GM21576 (cell line): ENCODE measurements around the gene PGLYRP3.
"Not testable (repeated sequence)": the region's sequence is repeated elsewhere in the genome, so short reads cannot be mapped to it uniquely, and the experiment has no call there.

Experiments used
- ATAC-seq: cut with Tn5 transposase; IDR thresholded peaks from one replicate; pipeline ENCODE4 v1.9.1; 2021; ENCODE audit warnings: mild to moderate bottlenecking, moderate library complexity; ENCODE audit not compliant: unreplicated experiment

Gene PGLYRP3

DNA sequence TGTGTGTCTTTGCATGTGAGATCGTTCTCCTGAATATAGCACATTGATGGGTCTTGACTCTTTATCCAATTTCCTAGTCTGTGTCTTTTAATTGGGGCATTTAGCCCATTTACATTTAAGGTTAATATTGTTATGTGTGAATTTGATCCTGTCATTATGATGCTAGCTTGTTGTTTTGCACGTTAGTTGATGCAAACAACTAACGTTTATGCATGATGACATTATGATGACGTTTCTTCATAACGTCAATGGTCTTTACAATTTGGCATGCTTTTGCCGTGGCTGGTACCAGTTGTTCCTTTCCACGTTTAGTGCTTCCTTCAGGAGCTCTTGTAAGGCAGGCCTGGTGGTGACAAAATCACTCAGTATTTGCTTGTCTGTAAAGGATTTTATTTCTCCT, 5.4 kb upstream of the PGLYRP3 start:
- not testable (repeated sequence) for ATAC-seq

DNA sequence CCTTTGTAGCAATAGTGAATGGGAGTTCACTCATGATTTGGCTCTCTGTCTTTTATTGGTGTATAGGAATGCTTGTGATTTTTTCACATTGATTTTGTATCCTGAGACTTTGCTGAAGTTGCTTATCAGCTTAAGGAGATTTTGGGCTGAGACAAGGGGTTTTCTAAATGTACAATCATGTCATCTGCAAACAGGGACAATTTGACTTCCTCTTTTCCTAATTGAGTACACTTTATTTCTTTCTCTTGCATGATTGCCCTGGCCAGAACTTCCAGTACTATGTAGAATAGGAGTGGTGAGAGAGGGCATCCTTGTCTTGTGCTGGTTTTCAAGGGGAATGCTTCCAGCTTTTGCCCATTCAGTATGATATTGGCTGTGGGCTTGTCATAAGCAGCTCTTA, 3.3 kb upstream of the PGLYRP3 start:
- ATAC-seq = not testable (repeated sequence)

DNA sequence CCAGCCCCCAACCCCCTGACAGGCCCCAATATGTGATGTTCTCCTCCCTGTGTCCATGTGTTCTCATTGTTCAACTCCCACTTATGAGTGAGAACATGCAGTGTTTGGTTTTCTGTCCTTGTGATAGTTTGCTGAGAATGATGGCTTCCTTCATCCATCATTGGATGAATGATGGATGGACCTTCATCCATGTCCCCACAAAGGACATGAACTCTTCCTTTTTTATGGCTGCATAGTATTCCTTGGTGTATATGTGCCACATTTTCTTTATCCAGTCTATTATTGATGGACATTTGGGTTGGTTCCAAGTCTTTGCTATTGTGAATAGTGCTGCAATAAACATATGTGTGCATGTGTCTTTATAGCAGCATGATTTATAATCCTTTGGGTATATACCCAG, 1.6 kb upstream of the PGLYRP3 start:
- not testable (repeated sequence) for ATAC-seq

DNA sequence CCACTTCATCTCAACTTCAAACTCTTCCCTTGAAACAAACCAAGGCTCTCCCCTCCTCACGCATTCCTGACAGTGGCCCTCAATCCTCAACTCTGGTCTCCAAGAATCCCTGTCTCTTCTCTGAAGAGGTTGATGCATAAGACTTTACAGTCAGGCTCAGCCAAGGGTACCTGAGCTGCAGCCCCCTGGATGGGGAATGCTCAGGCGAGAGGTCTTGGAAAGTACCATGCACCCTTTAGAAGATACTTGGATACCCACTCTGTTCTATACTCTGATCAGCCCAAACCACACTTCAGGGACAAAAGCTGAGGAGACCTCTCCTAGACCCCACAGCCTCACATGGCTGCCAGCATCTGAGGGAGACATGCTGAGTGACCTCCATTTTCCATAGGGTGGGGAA, 536 bp upstream of the PGLYRP3 start:
- no peak for ATAC-seq

DNA sequence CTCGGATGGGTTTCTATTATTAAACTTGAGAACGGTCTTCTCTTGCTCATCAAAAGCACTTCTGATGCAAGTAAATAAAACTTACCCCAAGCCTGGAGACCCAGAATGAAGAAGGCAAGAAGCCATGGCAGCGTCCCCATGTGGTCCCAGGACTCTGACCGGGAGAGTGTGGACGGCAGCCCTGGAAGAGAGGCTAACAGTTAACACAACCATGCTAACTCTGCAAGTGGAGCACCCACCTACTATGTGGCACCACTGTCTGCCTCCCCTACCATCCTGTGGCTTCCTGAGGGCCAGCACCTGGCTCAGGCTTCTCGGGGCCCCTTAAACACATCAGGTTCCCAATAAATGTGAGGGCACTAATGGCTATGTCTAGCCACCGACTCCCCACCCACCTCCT, 2.2 kb downstream of the PGLYRP3 start:
- ATAC-seq = no peak

DNA sequence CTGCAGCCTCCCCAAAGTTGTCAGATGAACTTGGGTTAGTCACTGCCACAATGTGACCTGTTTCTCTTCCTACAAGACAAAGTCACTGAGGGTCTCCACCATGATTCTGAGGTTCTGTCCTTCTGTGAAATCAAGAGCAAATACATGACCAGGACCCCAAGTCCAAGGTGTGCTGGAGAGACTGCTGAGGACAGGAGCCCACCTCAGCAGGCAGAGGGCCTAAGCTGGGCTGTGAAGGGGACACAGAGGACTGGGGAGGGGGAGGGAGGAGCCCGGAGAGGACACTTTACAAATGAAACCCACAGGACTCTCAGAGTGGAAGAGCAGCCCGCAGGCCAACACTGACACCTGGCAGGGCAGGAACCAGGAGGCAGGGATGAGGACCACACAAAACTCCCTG, 3.3 kb downstream of the PGLYRP3 start:
- ATAC-seq = no peak

DNA sequence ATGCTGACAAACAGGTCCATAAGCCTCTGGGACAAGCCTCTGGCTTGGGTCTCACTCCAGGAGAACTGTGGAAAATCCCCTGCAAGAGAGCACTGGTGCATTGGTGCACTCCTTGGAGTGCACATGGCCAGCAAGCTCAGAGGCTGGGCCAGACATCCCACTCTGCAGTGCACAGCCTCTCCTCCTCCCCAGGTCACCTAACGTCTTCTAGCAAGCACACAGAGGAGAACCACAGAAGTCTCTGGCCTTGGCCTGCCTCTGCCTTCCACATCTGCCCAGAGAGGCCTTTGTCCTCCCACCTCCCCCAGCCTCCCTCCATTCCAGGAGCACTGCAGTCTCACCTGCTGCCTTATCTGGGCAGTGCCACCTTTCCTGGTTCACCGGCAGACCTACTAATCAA, 4.2 kb downstream of the PGLYRP3 start:
- ATAC-seq = no peak

DNA sequence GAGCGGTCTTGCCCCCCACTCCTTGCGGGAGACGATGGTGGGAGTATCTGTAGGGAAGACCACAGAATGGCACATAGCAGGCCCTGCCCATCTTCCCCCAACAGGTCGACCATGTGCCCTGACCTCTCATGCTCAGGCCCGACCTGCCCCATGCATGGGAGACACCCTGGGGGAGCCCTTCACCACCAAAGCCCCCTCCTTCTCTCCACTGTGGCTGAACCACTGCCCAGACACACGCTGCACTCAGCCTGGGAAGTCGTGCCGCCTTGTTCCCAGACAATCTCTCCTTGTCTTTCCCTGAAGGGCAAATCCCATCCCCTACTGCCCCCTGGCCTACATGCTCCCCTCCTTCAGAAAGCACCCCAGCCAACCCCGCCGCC, 5.5 kb downstream of the PGLYRP3 start:
- no peak for ATAC-seq

DNA sequence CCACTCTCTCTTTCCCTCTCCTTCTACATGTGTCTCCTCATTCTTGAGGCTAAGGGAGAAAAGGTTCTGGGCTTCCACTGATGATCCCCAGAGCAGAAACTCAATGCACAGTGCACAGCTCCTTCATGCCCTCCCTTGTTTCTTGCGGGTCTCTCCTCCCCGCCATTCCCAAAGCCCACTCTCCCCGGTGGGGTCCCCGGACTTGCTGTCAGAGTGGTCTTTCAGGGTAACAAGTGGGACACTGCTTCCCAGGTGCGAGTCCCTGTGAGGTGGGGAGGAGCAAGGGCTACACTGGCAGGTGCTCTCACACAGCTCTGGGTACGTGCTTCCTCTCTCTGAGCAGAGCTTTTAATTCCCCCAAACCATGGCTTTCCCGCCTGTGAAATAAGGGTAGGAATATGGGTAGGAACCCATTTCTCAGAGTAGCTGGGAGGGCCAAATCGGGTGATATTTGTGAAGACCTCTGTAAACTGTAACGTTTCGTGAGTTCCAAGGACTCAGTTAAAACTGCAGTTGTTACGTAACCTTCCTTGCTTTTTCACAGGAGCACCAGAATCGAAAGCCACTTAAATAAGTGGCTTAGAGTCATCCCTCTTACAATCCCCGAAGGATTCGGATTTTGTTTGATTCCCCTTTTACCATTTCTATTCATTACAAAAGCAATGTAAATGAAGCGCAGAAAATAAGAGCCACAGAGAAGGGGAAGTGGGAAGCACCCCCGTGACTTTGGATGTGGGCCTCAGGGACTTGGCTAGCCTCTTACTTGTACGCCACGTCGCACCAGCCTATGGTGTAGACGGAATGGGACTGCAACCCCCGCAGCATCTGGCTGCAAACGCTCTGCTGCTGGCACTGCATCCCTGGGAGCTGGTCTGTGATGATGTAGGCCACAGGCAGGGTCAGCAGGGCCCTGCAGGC, 6.2 kb downstream of the PGLYRP3 start:
- ATAC-seq = no peak

DNA sequence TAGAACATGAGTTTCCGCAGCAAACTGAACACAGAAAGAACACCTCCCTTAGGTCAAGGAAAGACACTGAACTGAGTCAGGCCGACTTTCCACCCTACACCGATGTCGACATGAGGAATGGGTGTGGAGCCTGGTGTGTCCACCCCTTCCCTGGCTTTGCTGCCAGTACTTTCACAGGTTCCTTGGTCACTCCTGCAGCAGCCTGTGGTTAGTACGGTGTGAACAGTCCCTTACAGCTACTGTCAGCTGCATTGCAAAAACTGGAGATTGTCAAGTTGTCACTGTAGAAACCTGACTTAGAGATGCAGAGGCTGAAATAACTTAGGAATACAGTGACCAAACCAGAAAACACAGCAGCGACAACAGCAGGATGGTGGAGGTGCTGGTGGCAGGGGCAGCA, 7.1 kb downstream of the PGLYRP3 start:
- no peak for ATAC-seq

DNA sequence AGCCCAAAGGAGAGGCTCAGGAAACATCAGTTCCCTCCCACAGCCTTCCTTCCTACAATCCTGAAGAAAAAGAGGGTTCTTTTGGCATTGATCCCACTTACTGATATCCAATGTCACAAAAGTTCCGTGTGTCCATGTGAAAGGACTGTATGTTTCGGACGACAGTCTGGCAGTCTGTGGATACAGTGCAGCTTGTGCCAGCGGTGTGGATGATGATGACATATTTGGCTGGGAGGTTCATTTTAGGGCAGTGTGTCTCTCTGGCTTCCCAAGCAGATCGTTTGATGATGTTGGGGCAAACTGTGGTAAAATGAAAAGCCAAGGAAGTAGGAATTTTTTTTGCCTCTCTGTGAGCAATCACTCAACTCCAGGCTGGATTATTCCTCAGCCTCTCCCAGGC, 10.4 kb downstream of the PGLYRP3 start:
- no peak for ATAC-seq

DNA sequence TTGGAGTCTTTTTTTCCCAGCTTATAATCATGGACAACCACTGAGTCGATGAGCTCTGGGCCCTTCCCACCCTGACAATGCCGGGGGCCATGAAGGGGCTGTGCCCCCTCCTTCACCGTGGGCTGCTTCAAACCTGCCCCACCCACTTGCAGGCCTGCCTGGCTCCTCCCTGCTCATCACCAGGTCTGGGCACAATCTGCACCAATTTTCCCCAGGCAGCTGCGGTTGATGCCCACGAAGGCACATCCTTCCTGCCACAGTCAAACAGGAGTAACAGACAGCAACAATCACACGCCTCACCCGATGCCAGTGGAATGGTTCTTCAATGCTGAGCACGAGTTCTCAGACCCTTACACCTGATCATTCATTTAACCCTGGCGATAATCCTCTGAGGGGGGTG, 18.9 kb downstream of the PGLYRP3 start:
- ATAC-seq = no peak

DNA sequence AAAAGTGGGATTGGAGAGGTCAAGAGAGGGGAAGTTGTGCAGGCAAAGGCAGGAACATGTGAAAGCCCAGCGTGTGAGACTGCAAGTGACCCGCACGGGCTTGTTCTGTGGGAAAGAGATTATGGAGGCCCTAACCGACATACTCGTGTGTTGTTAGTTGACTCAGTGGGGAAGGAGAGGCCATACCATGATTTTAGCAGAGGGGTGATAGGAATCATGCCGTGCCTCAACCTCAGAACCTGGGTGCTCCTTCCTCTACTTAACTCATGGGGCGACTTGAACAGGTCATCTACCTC, 19.3 kb downstream of the PGLYRP3 start:
- no peak for ATAC-seq

DNA sequence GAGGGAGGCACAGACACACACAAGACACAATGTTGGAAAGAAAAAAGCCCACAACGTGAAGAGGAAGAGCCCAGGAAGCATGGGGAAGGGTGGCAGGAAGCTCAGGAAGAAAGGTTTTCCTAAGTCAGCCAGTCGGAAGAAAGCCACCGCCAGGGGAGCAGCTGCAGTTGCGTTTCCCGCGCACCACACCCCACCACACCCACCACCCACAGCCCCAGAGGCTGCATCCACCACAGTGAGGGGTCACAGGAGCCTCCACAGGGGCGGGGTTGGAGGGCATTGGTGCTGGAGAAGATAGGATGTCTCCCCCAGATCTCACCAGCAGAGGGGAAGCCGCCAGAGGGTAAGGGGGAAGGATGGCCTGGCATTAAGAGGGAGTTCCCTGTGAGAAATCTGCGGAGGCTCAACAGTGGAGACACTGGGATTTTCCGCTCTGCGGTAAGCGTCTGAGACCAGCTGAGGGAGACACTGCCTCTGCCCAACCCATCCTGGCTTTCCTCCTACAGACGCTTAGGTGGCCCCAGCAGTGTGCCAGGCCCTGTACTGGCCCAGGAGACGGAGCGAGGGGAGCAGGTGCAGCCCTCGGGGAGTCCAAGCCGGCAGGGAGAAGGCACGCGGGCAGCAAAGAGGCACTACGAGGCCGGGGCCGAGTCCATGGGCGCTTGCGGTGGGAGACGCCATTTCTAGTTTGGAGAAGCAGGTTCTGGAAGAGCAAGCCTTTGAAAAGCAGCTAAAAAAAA, 19.8 kb downstream of the PGLYRP3 start:
- no peak for ATAC-seq

DNA sequence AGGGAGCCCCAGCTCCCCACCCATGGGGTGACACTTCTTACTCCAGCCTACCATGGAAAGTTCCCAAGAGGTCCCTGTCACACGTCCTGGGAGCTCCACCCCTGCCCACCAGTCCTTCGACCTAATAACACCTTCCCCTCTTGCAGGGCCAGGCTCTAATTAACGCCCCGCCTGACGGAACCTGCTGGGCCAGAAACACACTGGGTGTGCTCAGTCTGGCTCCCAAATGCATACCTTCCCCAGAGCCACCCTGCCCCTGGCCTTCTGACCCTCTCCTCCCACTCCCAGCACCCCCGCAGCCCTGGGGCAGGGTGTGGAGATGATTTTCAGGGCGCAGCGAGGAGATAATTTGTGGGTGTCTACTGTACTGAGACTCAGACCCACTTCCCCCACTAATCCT, 20.6 kb downstream of the PGLYRP3 start:
- ATAC-seq = no peak

DNA sequence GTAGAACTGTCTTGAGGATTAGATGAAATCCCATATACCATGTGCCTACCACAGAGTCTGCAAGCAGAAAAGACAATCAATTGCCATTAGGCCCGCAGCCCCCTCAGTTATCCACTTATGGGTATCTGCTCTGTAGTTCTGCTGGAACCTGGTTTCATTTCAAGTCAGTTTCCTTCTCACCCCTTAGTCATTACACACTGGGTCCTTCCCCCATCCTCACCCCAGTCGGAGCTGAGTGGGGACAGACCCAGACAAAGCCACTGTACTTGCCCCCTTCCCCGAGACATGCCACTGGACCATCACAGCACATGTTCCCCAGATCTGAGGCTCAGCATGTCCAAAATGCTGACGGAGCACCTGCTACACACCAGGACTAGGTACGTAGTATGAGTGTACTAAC, 21.2 kb downstream of the PGLYRP3 start:
- ATAC-seq = no peak

DNA sequence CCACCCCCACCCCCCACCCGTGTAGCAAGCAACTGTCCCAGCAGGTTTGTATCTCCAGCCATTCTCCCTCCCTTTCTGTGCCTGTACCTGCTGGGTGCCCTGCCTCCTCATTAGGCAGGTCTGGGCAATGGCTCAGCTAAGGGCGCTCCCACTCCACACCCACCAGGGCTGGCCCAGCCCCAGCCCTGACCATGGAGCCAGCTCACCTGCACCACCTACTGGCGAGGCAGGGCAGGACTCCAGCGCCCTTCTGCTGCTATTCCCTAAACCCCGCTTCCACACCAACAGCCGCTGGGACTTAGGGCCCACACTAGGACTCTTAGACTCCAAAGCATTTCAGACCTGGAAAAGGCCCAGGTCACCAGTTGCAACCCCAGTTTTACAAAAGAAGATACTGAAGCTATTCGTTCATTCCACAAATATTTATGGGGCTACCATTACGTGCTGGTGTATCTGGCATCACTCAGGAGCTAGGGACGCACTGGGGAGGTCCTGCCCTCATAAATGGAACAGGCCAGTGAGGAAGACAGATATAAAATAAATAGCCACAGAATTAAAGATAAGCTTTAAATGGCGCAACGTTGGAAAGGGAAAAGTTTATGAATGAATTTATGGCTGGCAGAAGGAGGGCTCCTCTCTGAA, 24.0 kb downstream of the PGLYRP3 start:
- ATAC-seq = no peak

DNA sequence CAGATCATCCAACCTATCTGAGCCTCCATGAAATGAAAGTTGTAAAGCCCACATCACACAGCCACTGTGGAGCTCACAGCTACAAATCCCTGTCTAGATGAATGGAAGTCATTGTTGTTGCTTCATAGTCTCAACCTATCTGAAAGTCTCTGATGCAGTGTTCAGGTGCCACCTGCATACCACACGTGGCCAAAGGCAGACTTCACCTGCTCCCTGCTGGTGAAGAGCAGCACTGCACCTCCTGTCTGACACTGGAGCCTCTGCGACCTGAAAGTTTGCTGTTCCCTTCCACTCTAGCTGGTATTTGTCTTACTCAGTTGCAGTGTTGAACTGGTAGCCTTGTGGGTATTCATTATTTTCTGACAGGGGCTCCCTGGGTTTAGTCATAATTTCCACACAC, 34.9 kb downstream of the PGLYRP3 start:
- ATAC-seq = no peak

DNA sequence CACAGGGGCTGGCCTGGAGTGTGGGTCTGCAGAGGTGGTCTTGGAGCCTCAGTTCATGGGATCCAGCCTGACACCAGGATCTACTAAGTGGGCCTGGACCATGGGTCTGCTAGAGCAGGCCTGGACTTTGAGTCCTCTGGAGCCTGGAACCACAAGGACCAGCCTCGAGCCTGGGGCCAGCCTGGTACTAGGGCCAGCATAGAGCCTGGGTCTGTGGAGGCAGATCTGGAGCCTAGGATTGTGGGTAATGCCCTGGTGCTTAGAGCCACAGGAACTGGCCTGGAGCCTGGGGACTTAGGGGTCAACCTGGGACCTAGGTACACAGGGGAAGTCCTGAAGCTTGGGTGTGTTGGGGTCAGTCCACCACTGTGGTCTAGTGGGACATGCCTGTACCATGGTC, 40.6 kb downstream of the PGLYRP3 start:
- ATAC-seq = no peak

DNA sequence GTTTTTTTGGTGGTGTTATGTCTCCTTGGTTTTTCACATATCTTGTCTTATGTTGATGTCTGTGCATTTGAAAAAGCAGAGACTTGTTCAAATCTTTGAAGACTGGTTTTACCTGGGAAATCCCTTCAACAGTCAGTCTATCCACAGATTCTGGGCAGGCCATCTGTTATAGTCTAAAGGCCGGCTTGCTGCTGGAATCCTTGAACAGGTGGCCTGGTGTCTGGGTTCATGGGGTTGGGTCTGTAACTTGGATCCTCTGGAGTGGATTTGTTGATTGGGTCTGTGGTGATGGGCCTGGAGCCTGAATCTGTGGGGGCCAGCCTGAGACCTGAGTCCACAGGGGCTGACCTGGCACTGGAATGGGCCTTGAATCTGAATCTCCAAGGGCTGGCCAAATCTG, 41.0 kb downstream of the PGLYRP3 start:
- ATAC-seq = no peak

DNA sequence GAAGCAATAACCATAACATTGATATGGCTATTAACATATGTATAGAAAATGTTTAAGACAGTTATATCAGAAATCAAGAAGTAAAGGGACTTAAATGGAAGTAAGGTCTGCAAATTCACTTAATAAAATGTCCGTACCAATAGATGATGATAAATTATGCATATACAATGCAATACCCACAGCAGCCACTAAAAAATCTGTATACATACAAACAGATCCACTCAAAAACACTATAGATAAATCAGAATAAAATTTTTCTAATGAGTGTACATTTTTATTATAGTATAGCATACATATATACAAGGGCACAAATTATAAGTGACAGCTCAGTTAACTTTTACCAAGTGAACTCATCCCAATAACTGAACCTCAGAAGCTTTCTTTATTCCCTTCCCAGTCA, 47.3 kb downstream of the PGLYRP3 start:
- no peak for ATAC-seq
